Measurements from ENCODE around the gene SH2B3. TPM values are rescaled to one million over a fixed set of nuclear protein-coding genes. Genes with fewer than 3 reads are reported as not detected.

Gene SH2B3
- total RNA-seq, 1 experiment from 2014 or later = 6.5 TPM

DNA sequence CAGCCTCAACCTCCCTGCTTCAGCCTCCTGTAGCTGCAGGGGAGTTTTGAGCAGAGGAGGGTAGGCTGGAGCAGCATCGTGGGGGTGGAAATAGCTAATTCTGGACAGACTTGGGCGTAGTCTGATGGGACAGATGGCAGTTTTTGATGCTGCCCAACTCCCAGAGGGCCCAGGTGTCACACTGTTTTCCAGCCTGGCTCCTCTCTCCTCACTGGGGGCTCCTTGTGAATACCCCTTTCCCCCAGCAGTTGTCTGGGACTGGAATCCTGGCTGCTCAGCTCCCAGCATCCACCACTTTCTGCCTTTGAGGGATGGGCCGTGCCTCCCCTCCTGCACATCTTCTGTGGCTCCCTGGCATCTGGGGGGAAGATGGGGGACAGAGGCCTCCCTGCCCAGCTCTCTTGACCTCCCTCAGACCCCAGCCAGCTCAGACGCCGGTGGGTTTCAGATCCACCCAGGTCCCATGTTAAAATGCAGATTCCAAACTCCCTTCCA is 34.0 kb downstream of the SH2B3 start:
- ChIA-PET CTCF (no interaction called here), POLR2A (ENCODE audit: unreplicated experiment) (no interaction called here)
- Histone ChIP-seq H3K27ac (no peak overlapping the region), H3K9me3 (ENCODE audit: insufficient read depth, low read depth) (no peaks in the 10 kb centered on the region), H2AFZ (no peak overlapping the region), H3K4me2 (no peak overlapping the region), H3K36me3 (ENCODE audit: low read depth) (no peaks in the 10 kb centered on the region; the same call in 1 of the 2 replicates), H3F3A (ENCODE audit: insufficient read depth, low read depth) (peaks cover 47% of the 10 kb centered on the region; the same call in 1 of the 2 replicates), H4K20me1 (ENCODE audit: insufficient read depth) (peaks cover 15% of the 10 kb centered on the region), H3K27me3 (ENCODE audit: insufficient read depth, low read depth) (no peaks in the 10 kb centered on the region), H3K4me1 (replicated peaks; ENCODE audit: insufficient read depth) (peaks cover 14% of the 10 kb centered on the region), H3K9me2 (ENCODE audit: insufficient read depth) (no peaks in the 10 kb centered on the region), H3K4me3 (no peak overlapping the region), H3K79me2 (ENCODE audit: low read depth) (0 out of 2 replicates have a peak, but pooled peaks cover 4% of the 10 kb centered on the region)
- intact Hi-C loops (cut with micrococcal nuclease; ENCODE audit: unreplicated experiment) = no loop called here
- BruUV-seq (replicated peaks) = no TSS peak
- TF ChIP-seq, protein P1, sequence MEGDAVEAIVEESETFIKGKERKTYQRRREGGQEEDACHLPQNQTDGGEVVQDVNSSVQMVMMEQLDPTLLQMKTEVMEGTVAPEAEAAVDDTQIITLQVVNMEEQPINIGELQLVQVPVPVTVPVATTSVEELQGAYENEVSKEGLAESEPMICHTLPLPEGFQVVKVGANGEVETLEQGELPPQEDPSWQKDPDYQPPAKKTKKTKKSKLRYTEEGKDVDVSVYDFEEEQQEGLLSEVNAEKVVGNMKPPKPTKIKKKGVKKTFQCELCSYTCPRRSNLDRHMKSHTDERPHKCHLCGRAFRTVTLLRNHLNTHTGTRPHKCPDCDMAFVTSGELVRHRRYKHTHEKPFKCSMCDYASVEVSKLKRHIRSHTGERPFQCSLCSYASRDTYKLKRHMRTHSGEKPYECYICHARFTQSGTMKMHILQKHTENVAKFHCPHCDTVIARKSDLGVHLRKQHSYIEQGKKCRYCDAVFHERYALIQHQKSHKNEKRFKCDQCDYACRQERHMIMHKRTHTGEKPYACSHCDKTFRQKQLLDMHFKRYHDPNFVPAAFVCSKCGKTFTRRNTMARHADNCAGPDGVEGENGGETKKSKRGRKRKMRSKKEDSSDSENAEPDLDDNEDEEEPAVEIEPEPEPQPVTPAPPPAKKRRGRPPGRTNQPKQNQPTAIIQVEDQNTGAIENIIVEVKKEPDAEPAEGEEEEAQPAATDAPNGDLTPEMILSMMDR (conservative IDR thresholded peaks at IDR 0.05) = no peak
- no peak for TF ChIP-seq EZH2 (IDR thresholded peaks at IDR 0.05; ENCODE audit: low read depth)
- DNase-seq = no peak

DNA sequence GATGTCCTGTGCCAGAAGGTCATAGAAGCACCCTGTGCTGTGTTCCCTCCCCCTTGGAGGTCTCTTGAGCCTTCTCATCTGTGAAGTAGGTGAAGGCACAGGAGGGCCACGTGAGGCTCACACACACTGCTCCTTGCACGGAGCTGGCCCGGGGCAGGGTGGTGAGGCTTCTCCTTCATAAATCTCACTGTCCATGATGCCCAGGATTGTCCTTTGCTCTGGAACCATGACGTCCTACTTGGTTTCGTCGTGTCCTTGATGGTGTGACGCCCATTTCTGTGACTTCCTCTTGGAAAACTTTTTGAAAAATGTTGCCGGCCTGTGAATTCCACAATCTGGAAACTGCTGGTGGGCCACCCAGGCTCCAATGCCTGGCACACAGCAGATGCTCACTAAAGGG is 34.4 kb downstream of the SH2B3 start:
- Histone ChIP-seq H3K4me3 (no peak overlapping the region), H2AFZ (no peak overlapping the region), H3K79me2 (ENCODE audit: low read depth) (0 out of 2 replicates have a peak, but pooled peaks cover 4% of the 10 kb centered on the region), H3K27ac (no peak overlapping the region), H3K36me3 (ENCODE audit: low read depth) (no peaks in the 10 kb centered on the region; the same call in 1 of the 2 replicates), H4K20me1 (ENCODE audit: insufficient read depth) (peaks cover 15% of the 10 kb centered on the region), H3K9me2 (ENCODE audit: insufficient read depth) (no peaks in the 10 kb centered on the region), H3F3A (ENCODE audit: insufficient read depth, low read depth) (peaks cover 50% of the 10 kb centered on the region; the same call in 1 of the 2 replicates), H3K4me2 (no peak overlapping the region), H3K27me3 (ENCODE audit: insufficient read depth, low read depth) (no peaks in the 10 kb centered on the region), H3K4me1 (replicated peaks; ENCODE audit: insufficient read depth) (peaks cover 14% of the 10 kb centered on the region), H3K9me3 (ENCODE audit: insufficient read depth, low read depth) (no peaks in the 10 kb centered on the region)
- intact Hi-C loops (cut with micrococcal nuclease; ENCODE audit: unreplicated experiment) = no loop called here
- DNase-seq = no peak
- CTCF ChIA-PET = no interaction called here
- POLR2A ChIA-PET (ENCODE audit: unreplicated experiment) = no interaction called here
- no TSS peak for BruUV-seq (replicated peaks)
- TF ChIP-seq, protein P1 (conservative IDR thresholded peaks at IDR 0.05) = no peak
- TF ChIP-seq EZH2 (IDR thresholded peaks at IDR 0.05; ENCODE audit: low read depth) = no peak

DNA sequence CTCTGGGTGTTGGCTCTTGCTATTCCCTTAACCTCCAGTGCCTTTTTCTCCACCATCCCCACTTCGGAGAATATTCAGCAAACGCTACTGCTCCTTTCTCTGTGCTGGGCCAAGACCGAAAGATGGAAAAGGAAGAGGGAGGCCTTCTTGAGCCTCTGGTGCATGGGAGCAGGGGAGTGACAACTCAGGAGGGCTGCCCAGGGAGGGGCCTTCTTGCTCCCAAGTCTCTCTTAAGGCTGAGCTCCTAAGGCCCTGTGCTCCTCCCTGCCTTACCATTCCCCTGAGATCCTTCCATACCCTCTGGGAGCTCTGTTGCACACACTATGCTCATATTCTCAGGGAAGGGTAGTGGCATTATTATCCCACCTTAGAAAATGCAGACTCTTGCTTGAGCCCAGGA is 34.9 kb downstream of the SH2B3 start:
- ChIA-PET CTCF (no interaction called here), POLR2A (ENCODE audit: unreplicated experiment) (no interaction called here)
- no peak for DNase-seq
- no peaks in the 10 kb centered on the region; the same call in 1 of the 2 replicates for H3K36me3 ChIP-seq (ENCODE audit: low read depth)
- TF ChIP-seq, protein P1 (conservative IDR thresholded peaks at IDR 0.05) = no peak
- TF ChIP-seq EZH2 (IDR thresholded peaks at IDR 0.05; ENCODE audit: low read depth) = no peak
- H3K9me2 ChIP-seq (ENCODE audit: insufficient read depth) = no peaks in the 10 kb centered on the region
- 0 out of 2 replicates have a peak, but pooled peaks cover 4% of the 10 kb centered on the region for H3K79me2 ChIP-seq (ENCODE audit: low read depth)
- H3K4me2 ChIP-seq = no peak overlapping the region
- BruUV-seq (replicated peaks) = TSS peak; percentile 5
- intact Hi-C loops (cut with micrococcal nuclease; ENCODE audit: unreplicated experiment) = no loop called here
- H3F3A ChIP-seq (ENCODE audit: insufficient read depth, low read depth) = peaks cover 52% of the 10 kb centered on the region; the same call in 1 of the 2 replicates
- H3K9me3 ChIP-seq (ENCODE audit: insufficient read depth, low read depth) = no peaks in the 10 kb centered on the region
- H2AFZ ChIP-seq = no peak overlapping the region
- no peaks in the 10 kb centered on the region for H3K27me3 ChIP-seq (ENCODE audit: insufficient read depth, low read depth)
- peaks cover 18% of the 10 kb centered on the region for H4K20me1 ChIP-seq (ENCODE audit: insufficient read depth)
- no peak overlapping the region for H3K4me3 ChIP-seq
- no peak overlapping the region for H3K27ac ChIP-seq
- H3K4me1 ChIP-seq (replicated peaks; ENCODE audit: insufficient read depth) = peaks cover 14% of the 10 kb centered on the region
